ENCODE data around the gene BIRC6.

DNA sequence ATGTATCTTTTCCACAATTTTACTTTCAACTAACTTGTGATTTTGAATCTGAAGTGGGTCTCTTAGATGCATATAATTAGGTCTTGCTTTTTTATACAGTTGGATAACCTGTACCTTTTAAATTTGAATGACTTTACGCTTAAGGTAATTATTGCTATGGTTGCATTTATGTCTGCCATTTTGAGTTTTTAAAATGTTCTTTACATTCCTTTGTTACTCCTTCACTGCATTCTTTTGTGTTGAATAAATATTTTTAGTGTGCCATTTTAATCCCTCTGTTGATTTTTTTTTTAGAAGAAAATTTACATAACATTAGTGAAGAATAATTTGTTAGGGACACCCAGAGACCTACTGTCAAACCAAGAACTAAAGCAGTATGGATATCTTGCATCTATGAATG lies 65.3 kb downstream of the BIRC6 start:
- no peak for TF ChIP-seq TAF1 (IDR thresholded peaks at IDR 0.05; ENCODE audit: low read depth, low read length)
- no peak for TF ChIP-seq POLR2AphosphoS5 (IDR thresholded peaks at IDR 0.05; ENCODE audit: low read depth, low read length)
- TF ChIP-seq POLR2A (IDR thresholded peaks at IDR 0.05; ENCODE audit: low read depth, low read length), result no peak
- TF ChIP-seq PAX5 (IDR thresholded peaks at IDR 0.05; ENCODE audit: insufficient read depth, low read length, severe bottlenecking), result no peak
- no peak for TF ChIP-seq SPI1 (IDR thresholded peaks at IDR 0.05; ENCODE audit: low read depth, low read length)

All from GM12891 (cell line).